ENCODE data around the gene TRPV5. TPM values are rescaled to one million over a fixed set of nuclear protein-coding genes. Genes with fewer than 3 reads are reported as not detected.

Gene TRPV5
- total RNA-seq, 1 donor from 2014 or later: not detected

GRCh38 chr7:142959202-142959601 is 25.7 kb upstream of the TRPV5 start:
- ATAC-seq: no peak
- intact Hi-C loops (cut with DNase I): no loop called here
- no peak overlapping the region for H3K4me3 ChIP-seq

GRCh38 chr7:142957723-142958122 is 24.2 kb upstream of the TRPV5 start:
- TF ChIP-seq CTCF (IDR thresholded peaks at IDR 0.05): no peak
- ATAC-seq (no peak), DNase-seq (no peak)
- H3K36me3 ChIP-seq: no peaks in the 10 kb centered on the region
- H3K4me1 ChIP-seq: no peaks in the 10 kb centered on the region
- no peaks in the 10 kb centered on the region for H3K27me3 ChIP-seq (ENCODE audit: low read depth)
- H3K4me3 ChIP-seq: no peak overlapping the region
- H3K9me3 ChIP-seq: no peaks in the 10 kb centered on the region
- intact Hi-C loops (cut with DNase I): no loop called here
- H3K27ac ChIP-seq: no peak overlapping the region

More at GRCh38 chr7:142959202-142959601, 25.7 kb upstream of the TRPV5 start:
- Histone ChIP-seq H3K36me3 (no peaks in the 10 kb centered on the region), H3K4me1 (no peaks in the 10 kb centered on the region), H3K27ac (no peak overlapping the region), H3K27me3 (ENCODE audit: low read depth) (no peaks in the 10 kb centered on the region), H3K9me3 (no peaks in the 10 kb centered on the region)
- TF ChIP-seq CTCF (IDR thresholded peaks at IDR 0.05): no peak
- no peak for DNase-seq

- TF ChIP-seq CTCF (IDR thresholded peaks at IDR 0.05): no peak
- no peaks in the 10 kb centered on the region for H3K4me1 ChIP-seq
- intact Hi-C loops (cut with DNase I): no loop called here
- H3K36me3 ChIP-seq: no peaks in the 10 kb centered on the region
- H3K27ac ChIP-seq: no peak overlapping the region
- no peaks in the 10 kb centered on the region for H3K9me3 ChIP-seq
- ATAC-seq: peak in 1 of 2 donors; percentile 62
- H3K27me3 ChIP-seq (ENCODE audit: low read depth): no peaks in the 10 kb centered on the region
- no peak for DNase-seq
- H3K4me3 ChIP-seq: no peak overlapping the region
Measured at GRCh38 chr7:142956951-142957623, 23.5 kb upstream of the TRPV5 start.

- no peaks in the 10 kb centered on the region for H3K9me3 ChIP-seq
- H3K27me3 ChIP-seq (ENCODE audit: low read depth): no peaks in the 10 kb centered on the region
- no peaks in the 10 kb centered on the region for H3K4me1 ChIP-seq
- no peak for TF ChIP-seq CTCF (IDR thresholded peaks at IDR 0.05)
- intact Hi-C loops (cut with DNase I): no loop called here
- DNase-seq: no peak
- H3K4me3 ChIP-seq: no peak overlapping the region
- no peak overlapping the region for H3K27ac ChIP-seq
- ATAC-seq: no peak
- H3K36me3 ChIP-seq: no peaks in the 10 kb centered on the region
Measured at GRCh38 chr7:142954680-142955268, 21.2 kb upstream of the TRPV5 start.

- Histone ChIP-seq H3K27ac (no peak overlapping the region), H3K27me3 (ENCODE audit: low read depth) (no peaks in the 10 kb centered on the region), H3K36me3 (no peaks in the 10 kb centered on the region), H3K9me3 (no peaks in the 10 kb centered on the region), H3K4me3 (no peak overlapping the region), H3K4me1 (no peaks in the 10 kb centered on the region)
- intact Hi-C loops (cut with DNase I): no loop called here
- ATAC-seq (no peak), DNase-seq (no peak)
- no peak for TF ChIP-seq CTCF (IDR thresholded peaks at IDR 0.05)
Measured at GRCh38 chr7:142950235-142950634, 16.7 kb upstream of the TRPV5 start.
